A673 (cell line): ENCODE measurements around the gene TMEM169. TPM values are rescaled to one million over a fixed set of nuclear protein-coding genes. Genes with fewer than 3 reads are reported as not detected.
"Not testable (repeated sequence)": the region's sequence is repeated elsewhere in the genome, so short reads cannot be mapped to it uniquely, and the experiment has no call there.

ENCODE experiments used
- BruUV-seq: library from RNA; stranded (reverse); fragments of 400-500 nt; replicated peaks from 2 replicates; lab custom pipeline; 2021; lab: Mats Ljungman, UMichigan
- CTCF ChIA-PET: fragments of 300-600 bp; sonication (Branson Sonifier 250); formaldehyde crosslinking; loops from one replicate; lab custom pipeline; 2022; ENCODE audit warnings: antibody characterized with exemption; lab: Charles Lee
- POLR2A ChIA-PET: fragments of 300-600 bp; sonication (Branson Sonifier 250); formaldehyde crosslinking; loops from one replicate; lab custom pipeline; 2022; ENCODE audit warnings: antibody characterized with exemption; ENCODE audit not compliant: low non-redundant PET; lab: Charles Lee
- DNase-seq: peaks from one replicate; pipeline ENCODE4 v3.0.0-alpha.2; 2015; ENCODE audit warnings: low spot score
- H3K27ac ChIP-seq: fragments of 200-600 bp; sonication (generic); 2 replicates; pipeline ENCODE4 v1.5.1; 2016; ENCODE audit warnings: mixed run types, low read depth, mild to moderate bottlenecking, mixed read lengths, antibody characterized with exemption, low read length; ENCODE audit not compliant: poor library complexity, severe bottlenecking
- H3K27me3 ChIP-seq: fragments of 200-600 bp; sonication (generic); replicated peaks from 2 replicates; pipeline ENCODE4 v1.6.1; 2017; ENCODE audit warnings: mixed run types, low read depth, mild to moderate bottlenecking, mixed read lengths, antibody characterized with exemption, low read length; ENCODE audit not compliant: insufficient read depth, poor library complexity
- H3K36me3 ChIP-seq: fragments of 200-600 bp; sonication (generic); 2 replicates; pipeline ENCODE4 v1.6.1; 2016; ENCODE audit warnings: mixed run types, mild to moderate bottlenecking, mixed read lengths, antibody characterized with exemption, low read length; ENCODE audit not compliant: insufficient read depth, poor library complexity, severe bottlenecking
- H3K4me1 ChIP-seq: fragments of 200-600 bp; sonication (generic); 2 replicates; pipeline ENCODE4 v1.6.1; 2017; ENCODE audit warnings: mixed run types, mild to moderate bottlenecking, mixed read lengths, antibody characterized with exemption, low read length; ENCODE audit not compliant: insufficient read depth, poor library complexity, severe bottlenecking
- H3K4me3 ChIP-seq: fragments of 200-600 bp; sonication (generic); 2 replicates; pipeline ENCODE4 v1.5.1; 2016; ENCODE audit warnings: low read depth, mixed run types, mild to moderate bottlenecking, mixed read lengths, low read length; ENCODE audit not compliant: poor library complexity, severe bottlenecking
- H3K9me3 ChIP-seq: fragments of 200-600 bp; sonication (generic); 2 replicates; pipeline ENCODE4 v1.6.1; 2016; ENCODE audit warnings: mixed run types, low read depth, mild to moderate bottlenecking, mixed read lengths, antibody characterized with exemption, low read length; ENCODE audit not compliant: poor library complexity, severe bottlenecking
- CTCF ChIP-seq: fragments of 300-800, 200-600 bp; sonication (generic); conservative IDR thresholded peaks from 2 replicates; pipeline ENCODE4 v1.5.1; 2017; ENCODE audit warnings: low read depth, mild to moderate bottlenecking, antibody characterized with exemption, low read length, moderate library complexity, mixed read lengths
- EZH2 ChIP-seq: fragments of 200-600 bp; sonication (generic); IDR thresholded peaks from 2 replicates; pipeline ENCODE4 v1.6.1; 2017; ENCODE audit warnings: borderline replicate concordance, low read depth, mild to moderate bottlenecking, mixed read lengths, antibody characterized with exemption, low read length; ENCODE audit not compliant: poor library complexity, severe bottlenecking
- intact Hi-C: fragments of 100-400 bp; cut with micrococcal nuclease; formaldehyde crosslinking; loops from one replicate; pipeline ENCODE4 v1.10.0; 2022; ENCODE audit not compliant: unreplicated experiment
- total RNA-seq: library from RNA; stranded (reverse); gene quantifications from 2 replicates; pipeline ENCODE4 v1.2.3, GENCODE V29; 2021

TMEM169 gene
- total RNA-seq, 1 experiment from 2014 or later: 1.1 TPM

DNA sequence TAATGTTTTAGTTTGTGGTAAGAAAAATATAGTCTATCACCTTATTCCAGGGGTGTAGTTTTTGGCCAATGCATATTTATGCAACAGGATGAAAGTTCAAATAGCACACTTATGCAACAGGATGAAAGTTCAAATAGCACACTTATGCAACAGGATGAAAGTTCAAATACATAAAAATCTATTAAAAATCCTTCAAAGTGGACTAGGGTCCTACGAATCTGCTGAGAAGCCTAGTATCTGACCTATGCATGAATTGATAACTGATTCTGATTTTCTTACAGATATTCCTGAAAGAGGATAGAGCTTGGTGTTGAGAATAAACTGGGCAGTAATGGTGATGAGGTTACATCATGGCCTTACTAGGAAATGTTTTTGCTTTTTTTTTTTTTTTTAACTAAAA lies 2.9 kb upstream of the TMEM169 start:
- H3K27me3 ChIP-seq: no peaks in the 10 kb centered on the region
- BruUV-seq: no TSS peak
- H3K4me3 ChIP-seq: no peak overlapping the region
- no peak overlapping the region for H3K27ac ChIP-seq
- no peak for DNase-seq
- intact Hi-C loops: no loop called here
- H3K9me3 ChIP-seq: no peaks in the 10 kb centered on the region
- H3K4me1 ChIP-seq: peaks cover 11% of the 10 kb centered on the region
- ChIA-PET POLR2A (no interaction called here), CTCF (no interaction called here)
- no peaks in the 10 kb centered on the region for H3K36me3 ChIP-seq
- TF ChIP-seq EZH2: no peak
- TF ChIP-seq CTCF: no peak

DNA sequence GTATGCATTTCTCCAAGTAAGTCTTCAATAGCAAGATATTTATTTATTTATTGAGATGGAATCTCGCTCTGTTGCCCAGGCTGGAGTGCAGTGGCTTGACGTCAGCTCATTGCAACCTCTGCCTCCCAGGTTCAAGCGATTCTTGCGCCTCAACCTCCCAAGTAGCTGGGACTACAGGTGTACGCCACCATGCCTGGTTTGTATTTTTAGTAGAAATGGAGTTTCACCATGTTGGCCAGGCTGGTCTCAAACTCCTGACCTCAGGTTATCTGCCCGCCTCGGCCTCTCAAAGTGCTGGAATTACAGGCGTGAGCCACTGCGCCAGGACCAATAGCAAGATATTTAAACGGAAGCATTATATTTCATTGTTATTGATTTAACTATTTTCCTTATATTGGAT lies 1.7 kb upstream of the TMEM169 start:
- H3K27ac ChIP-seq, POLR2A ChIA-PET, H3K4me3 ChIP-seq, intact Hi-C loops, H3K27me3 ChIP-seq, DNase-seq, BruUV-seq, CTCF ChIA-PET, H3K36me3 ChIP-seq, H3K9me3 ChIP-seq: not testable (repeated sequence)
- H3K4me1 ChIP-seq: peaks cover 11% of the 10 kb centered on the region

DNA sequence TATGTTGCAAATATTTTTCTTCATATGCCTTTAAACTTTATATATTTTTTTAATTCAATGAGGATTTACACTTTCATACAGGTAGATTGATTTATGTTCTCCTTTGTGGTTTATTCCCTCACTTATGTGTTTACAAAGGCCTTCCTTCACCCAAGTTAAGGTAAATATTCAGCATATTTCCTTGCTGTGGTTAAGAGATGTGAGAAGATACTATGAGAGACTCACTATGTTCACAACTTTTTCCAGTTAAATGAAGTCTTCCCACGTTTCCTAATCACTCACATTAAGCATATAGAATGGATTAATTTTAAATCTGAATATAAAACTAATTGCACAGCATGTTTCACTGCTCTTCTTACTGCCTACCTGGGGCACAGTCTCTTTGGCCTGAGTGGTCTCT lies 707 bp upstream of the TMEM169 start:
- H3K4me1 ChIP-seq: peaks cover 11% of the 10 kb centered on the region
- TF ChIP-seq CTCF (no peak), EZH2 (no peak)
- DNase-seq: no peak
- H3K4me3 ChIP-seq: peak overlapping the region; percentile 76
- ChIA-PET POLR2A (no interaction called here), CTCF (no interaction called here)
- H3K36me3 ChIP-seq: no peaks in the 10 kb centered on the region
- intact Hi-C loops: no loop called here
- peak overlapping the region; percentile 72 for H3K27ac ChIP-seq
- no peaks in the 10 kb centered on the region for H3K9me3 ChIP-seq
- no peaks in the 10 kb centered on the region for H3K27me3 ChIP-seq
- BruUV-seq: no TSS peak

GRCh38 chr2:216082117-216082711 lies 495 bp downstream of the TMEM169 start:
- no peak for DNase-seq
- intact Hi-C loops: no loop called here
- Histone ChIP-seq H3K4me1 (peaks cover 11% of the 10 kb centered on the region), H3K27me3 (no peaks in the 10 kb centered on the region), H3K27ac (no peak overlapping the region), H3K4me3 (peak overlapping the region; percentile 76), H3K36me3 (no peaks in the 10 kb centered on the region), H3K9me3 (no peaks in the 10 kb centered on the region)
- POLR2A ChIA-PET: no interaction called here
- CTCF ChIA-PET: no interaction called here
- TF ChIP-seq CTCF (no peak), EZH2 (no peak)
- BruUV-seq: TSS peak; percentile 74
